Peyer's patch (tissue), 4 donors: ENCODE results near the gene CFAP126.
"Not testable (repeated sequence)": the region's sequence is repeated elsewhere in the genome, so short reads cannot be mapped to it uniquely, and the experiment has no call there.

ENCODE experiments used
- CTCF ChIP-seq, 6 experiments: fragments of 450-650 bp in 4 of 6; fragments of 200-600 bp in 2 of 6; sonication (generic) in 1 of 6; IDR thresholded peaks; one replicate each; pipeline ENCODE4 v1.5.1; 2017 to 2019; ENCODE audit warnings: antibody characterized with exemption in 6 of 6, mild to moderate bottlenecking in 3 of 6, moderate library complexity in 1 of 6
- POLR2A ChIP-seq, 2 donors: fragments of 450-650 bp; IDR thresholded peaks; one replicate each; pipeline ENCODE4 v1.5.1; 2017; ENCODE audit warnings: antibody characterized with exemption in 2 of 2, mild to moderate bottlenecking in 2 of 2, moderate library complexity in 2 of 2

- not testable (repeated sequence) for TF ChIP-seq CTCF, POLR2A (IDR thresholded peaks at IDR 0.05)
Measured at GRCh38 chr1:161409848-161410635, 42.4 kb upstream of the CFAP126 start.
